Ishikawa (cell line): ENCODE measurements around the gene TBC1D2.

Experiments
- CEBPB ChIP-seq: IDR thresholded peaks from 2 replicates; pipeline ENCODE4 v1.6.1; 2012
- EP300 ChIP-seq: IDR thresholded peaks from 2 replicates; pipeline ENCODE4 v1.6.1; 2012; ENCODE audit warnings: borderline replicate concordance
- REST ChIP-seq: IDR thresholded peaks from 2 replicates; pipeline ENCODE4 v1.6.1; 2012; ENCODE audit warnings: low read depth, mild to moderate bottlenecking
- TAF1 ChIP-seq: IDR thresholded peaks from 2 replicates; pipeline ENCODE4 v1.6.1; 2012; ENCODE audit warnings: low read depth, mild to moderate bottlenecking
- TF ChIP-seq, protein P1 (sequence below): IDR thresholded peaks from 2 replicates; pipeline ENCODE4 v1.6.1; 2012

- TF ChIP-seq, protein P1, sequence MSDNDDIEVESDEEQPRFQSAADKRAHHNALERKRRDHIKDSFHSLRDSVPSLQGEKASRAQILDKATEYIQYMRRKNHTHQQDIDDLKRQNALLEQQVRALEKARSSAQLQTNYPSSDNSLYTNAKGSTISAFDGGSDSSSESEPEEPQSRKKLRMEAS = no peak
- TF ChIP-seq TAF1 (no peak), REST (no peak), EP300 (no peak), CEBPB (no peak)
Observed at GRCh38 chr9:98173181-98173580, 82.3 kb downstream of the TBC1D2 start.
